ENCODE measurements around the gene FANCD2.
"Not testable (repeated sequence)": the region's sequence is repeated elsewhere in the genome, so short reads cannot be mapped to it uniquely, and the experiment has no call there.

FANCD2 gene

GRCh38 chr3:10026084-10026890 is at the start of gene FANCD2:
TSS of gene FANCD2 (plus strand) at chr3:10026437. CDS start at chr3:10028658, 2,221 bp downstream.
- DNase-seq, result peak; percentile 56

- no peak for DNase-seq
Measured at GRCh38 chr3:9976721-9977709, 49.2 kb upstream of the FANCD2 start.

- no peak for DNase-seq
Measured at GRCh38 chr3:9978710-9979305, 47.4 kb upstream of the FANCD2 start.

- no peak for DNase-seq
Measured at GRCh38 chr3:9980251-9980650, 46.0 kb upstream of the FANCD2 start.

GRCh38 chr3:9986230-9986725 is 40.0 kb upstream of the FANCD2 start:
- DNase-seq, result no peak

GRCh38 chr3:9994086-9994844 is 32.0 kb upstream of the FANCD2 start:
- no peak for DNase-seq

- DNase-seq, result no peak
Measured at GRCh38 chr3:10000686-10001085, 25.6 kb upstream of the FANCD2 start.

GRCh38 chr3:10002951-10003350 is 23.3 kb upstream of the FANCD2 start:
- DNase-seq, result no peak

- no peak for DNase-seq
Measured at GRCh38 chr3:10004506-10004905, 21.7 kb upstream of the FANCD2 start.

- no peak for DNase-seq
Measured at GRCh38 chr3:10004960-10005564, 21.2 kb upstream of the FANCD2 start.

GRCh38 chr3:10006048-10006761 is 20.0 kb upstream of the FANCD2 start:
- no peak for DNase-seq

GRCh38 chr3:10006762-10007090 is 19.5 kb upstream of the FANCD2 start:
- DNase-seq, result no peak

GRCh38 chr3:10007126-10007782 is 19.0 kb upstream of the FANCD2 start:
- no peak for DNase-seq

GRCh38 chr3:10008216-10008587 is 18.0 kb upstream of the FANCD2 start:
- DNase-seq, result not testable (repeated sequence)

GRCh38 chr3:10008588-10009344 is 17.5 kb upstream of the FANCD2 start:
- peak; percentile 44 for DNase-seq

GRCh38 chr3:10010421-10010877 is 15.8 kb upstream of the FANCD2 start:
- no peak for DNase-seq

- peak; percentile 76 for DNase-seq
Measured at GRCh38 chr3:10010878-10011465, 15.3 kb upstream of the FANCD2 start.

GRCh38 chr3:10011631-10012030 is 14.6 kb upstream of the FANCD2 start:
- no peak for DNase-seq

- no peak for DNase-seq
Measured at GRCh38 chr3:10012106-10012505, 14.1 kb upstream of the FANCD2 start.

All from NCI-H1105 treated with DMSO at 0.1 percent for 48 hours (cell line).